GM21515 (cell line): ENCODE data around the gene NKD1.
A peak's percentile ranks its signal among the peaks of the same experiment; 100 is the strongest.

ENCODE experiments used
- ATAC-seq: cut with Tn5 transposase; IDR thresholded peaks from one replicate; pipeline ENCODE4 v1.9.1; 2021; ENCODE audit not compliant: unreplicated experiment

Gene NKD1

GRCh38 chr16:50670476-50670875 is 122.3 kb downstream of the NKD1 start:
- ATAC-seq: no peak

DNA sequence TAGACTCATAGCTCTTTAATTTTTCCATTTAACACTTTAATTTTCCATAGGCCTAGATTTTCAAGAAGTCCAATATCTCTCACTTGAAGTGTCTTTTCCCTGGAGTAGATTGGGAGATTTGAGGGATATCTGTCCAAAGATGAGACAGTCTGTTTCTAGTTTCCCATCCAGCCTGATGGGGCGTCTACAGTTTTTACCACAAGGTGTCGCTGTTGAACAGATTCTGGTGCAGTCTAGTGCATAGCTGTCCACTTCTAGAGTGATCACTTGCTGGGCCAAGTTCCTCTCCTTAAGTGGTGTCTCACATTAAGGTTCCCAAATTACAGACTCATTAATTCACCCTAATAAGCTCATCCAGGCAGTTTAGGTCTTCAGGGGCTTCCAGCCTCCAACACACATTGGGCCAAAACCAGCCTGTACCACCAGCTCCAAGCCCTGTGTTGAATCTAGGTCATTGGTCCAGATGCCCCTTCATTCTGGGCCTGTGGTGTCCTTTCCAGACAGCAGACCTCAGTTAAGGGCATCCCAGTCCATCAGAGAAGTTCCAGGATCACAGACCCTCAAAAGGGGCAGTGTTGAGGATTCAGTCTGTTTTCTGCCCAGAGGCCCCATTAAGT is 123.6 kb downstream of the NKD1 start:
- ATAC-seq: no peak

GRCh38 chr16:50673496-50674275 is 125.5 kb downstream of the NKD1 start:
- ATAC-seq: no peak

DNA sequence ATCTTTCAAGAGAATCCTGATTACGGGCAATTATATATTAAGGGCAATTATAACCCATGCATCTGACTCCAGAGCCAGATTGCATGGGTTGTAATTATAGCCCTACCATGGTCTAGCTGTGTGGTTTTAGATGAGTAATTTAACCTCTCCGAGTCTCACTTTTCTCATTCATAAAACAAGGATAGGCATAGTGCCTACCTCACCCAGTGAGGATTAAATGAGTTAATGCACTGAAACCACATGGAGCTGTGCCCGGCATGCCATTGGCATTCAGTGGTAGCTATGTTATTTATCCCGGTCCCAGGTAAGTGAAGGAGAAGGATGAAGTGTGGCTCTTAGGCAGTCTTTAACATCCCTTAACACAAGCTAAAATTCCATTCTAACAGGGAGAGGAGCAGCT is 126.6 kb downstream of the NKD1 start:
- no peak for ATAC-seq

DNA sequence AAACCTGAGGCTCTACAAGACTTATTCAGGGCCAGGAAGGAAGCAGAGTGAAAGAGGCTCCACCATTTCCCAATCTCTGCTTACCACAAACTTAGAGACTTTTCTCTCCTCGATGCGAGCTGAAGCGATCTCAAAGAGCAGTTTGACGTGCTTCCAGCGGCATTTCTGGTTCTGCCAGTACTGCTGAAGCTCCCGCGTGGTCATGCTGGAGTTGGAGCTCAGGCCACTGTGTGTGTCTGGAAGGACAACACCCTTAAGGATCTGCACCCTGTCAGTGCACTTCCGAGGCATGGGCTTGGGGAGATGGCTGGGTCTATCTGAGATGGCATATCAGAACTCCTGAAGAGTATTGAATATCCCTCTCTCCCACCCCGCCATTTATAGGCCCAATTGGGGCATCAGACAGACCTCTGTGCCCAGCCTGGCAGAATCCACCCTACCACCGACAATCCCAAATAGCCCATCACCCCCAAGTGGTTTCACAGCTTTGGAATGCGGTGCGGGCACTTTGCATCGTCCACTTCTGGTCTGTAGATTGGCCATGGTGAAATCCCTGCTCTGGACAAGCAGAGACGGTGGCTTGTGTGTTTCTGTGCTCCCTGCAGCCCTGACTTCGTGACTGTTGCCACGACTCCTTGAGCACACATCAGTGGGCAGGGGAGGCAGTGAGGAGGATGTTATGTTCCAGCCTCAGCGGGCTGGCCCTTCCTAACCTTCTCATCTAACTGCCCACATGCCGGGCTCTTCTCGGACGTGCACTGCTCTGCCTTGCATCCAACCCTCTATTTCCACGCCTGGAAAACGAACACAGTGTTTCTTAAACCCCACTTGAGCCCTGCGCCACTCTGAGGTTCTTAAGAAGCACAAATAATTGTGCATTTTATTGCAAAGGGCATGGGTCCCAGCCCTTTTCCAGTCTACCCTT is 127.8 kb downstream of the NKD1 start:
- ATAC-seq: no peak

- ATAC-seq: no peak
Measured at GRCh38 chr16:50676684-50677225, 128.6 kb downstream of the NKD1 start.

GRCh38 chr16:50677351-50677750 is 129.2 kb downstream of the NKD1 start:
- no peak for ATAC-seq

DNA sequence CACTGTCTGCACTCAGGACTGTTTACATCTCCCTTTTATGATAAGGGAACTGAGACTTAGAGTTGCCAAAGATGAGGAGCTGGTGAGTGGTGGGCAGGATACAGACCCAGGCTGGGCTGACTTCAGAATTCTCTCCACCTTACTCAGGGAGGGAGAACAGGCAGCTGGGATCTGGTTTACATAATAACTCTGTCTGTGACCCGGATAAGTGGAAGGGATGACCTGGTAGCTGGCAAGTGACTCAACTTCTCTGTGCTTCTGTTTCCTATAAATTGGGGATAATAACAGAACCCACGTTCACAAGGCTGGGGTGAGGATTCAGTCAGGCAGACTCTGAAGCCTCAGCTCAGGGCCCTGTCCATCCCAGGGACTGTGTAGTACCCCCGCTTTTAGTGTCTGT is 130.3 kb downstream of the NKD1 start:
- no peak for ATAC-seq

- no peak for ATAC-seq
Measured at GRCh38 chr16:50679266-50679665, 131.1 kb downstream of the NKD1 start.

GRCh38 chr16:50679676-50680555 is 131.7 kb downstream of the NKD1 start:
- no peak for ATAC-seq

GRCh38 chr16:50680556-50680893 is 132.3 kb downstream of the NKD1 start:
- no peak for ATAC-seq

DNA sequence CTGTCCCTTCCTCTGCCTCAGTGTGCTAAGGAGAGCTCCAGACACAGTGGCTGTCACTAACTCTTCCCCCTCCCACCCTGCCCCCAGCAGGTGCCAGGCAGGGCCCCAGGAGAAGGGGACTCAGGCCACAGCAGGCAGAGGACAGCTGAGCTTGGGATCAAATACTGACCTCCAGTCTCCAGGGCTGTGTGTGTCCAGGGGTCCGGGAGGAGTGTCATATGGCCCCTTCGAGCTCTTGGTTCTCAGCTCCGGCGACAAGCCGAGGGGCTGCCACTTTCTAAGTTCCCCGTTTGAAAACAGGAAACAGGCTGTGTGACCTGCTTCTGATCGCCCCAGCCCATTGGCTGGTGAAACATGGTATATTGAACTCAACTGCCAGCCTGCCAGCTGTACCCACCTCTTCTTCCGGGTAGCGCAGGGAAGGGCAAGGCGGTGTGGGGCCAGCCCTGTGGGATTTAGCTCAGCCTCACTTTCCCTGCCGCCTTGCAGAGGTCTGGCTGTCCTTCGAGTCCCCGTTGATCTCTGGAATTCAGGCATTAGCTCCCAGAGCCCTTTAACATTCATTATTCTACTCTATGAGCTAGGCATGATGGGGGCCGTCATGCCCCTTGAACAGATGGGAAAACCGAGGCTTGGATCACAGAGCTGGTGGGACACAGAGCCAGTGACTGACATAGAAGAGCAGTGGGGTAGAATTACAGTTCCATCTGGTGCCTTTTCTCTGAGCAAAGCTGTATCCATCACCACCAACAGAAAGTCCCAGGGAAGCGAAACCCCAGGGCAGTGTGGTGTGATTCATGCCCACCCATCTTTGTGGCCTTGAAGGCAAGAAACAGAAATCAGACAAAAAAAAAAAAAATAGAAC is 133.1 kb downstream of the NKD1 start, which contains the start of gene SNX20:
TSS of gene SNX20 (minus strand) at position 292 of the 865 bp plus-strand sequence. CDS start 3,786 bp downstream, outside the sequence.
- peak; percentile 41 for ATAC-seq

- ATAC-seq: peak; percentile 61
Measured at GRCh38 chr16:50683689-50684374, 135.6 kb downstream of the NKD1 start.

DNA sequence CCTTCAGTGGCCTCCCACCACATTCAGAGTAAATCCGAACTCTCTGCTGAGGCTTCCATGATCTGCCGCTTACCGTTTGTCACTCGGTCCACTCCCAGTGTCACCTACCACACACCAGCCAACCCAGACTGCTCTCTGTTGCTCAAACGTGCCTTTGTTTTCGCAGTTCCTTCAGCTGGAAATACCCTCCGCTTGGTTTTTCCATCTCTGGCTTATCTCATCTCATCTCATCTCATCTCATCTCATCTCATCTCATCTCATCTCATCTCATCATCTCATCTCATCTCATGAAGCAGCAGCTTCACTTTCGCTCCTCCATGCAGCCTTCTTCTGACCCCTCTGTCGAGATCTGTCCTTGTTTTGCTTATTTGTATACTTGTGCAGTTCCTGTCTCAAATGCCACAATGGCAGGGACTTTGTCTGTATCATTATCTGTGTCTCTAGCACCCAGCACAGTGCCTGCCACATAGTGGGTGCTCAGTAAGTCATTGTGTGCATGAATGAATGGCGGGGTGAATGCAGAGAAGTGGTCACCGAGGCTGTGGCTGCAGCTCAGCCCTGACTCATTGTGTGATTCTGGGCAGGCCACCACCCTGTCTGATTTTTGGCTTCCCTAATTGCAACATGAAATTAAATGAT is 136.7 kb downstream of the NKD1 start:
- ATAC-seq: no peak

- ATAC-seq: no peak
Measured at GRCh38 chr16:50685462-50686063, 137.4 kb downstream of the NKD1 start.

DNA sequence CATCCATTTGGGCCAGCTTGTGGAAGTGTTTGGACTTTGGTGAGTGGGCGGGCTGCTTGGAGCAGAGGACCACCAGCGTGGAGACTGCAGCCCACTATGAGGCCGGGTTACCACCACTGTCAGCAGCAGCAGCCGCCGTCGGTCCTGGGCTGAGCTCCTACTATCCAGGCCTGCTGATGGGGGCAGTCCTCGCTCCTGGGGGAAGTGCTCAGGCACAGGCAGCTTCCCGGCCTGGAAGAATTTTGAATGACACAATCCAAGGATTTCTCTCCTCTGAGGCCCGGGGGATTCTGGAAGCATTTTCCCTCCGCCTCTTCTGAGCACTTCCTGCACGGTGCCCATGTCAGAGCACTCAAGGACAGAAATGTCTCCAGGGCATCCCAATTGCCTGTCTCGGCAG is 139.9 kb downstream of the NKD1 start:
- ATAC-seq: no peak

- no peak for ATAC-seq
Measured at GRCh38 chr16:50688867-50689266, 140.7 kb downstream of the NKD1 start.

DNA sequence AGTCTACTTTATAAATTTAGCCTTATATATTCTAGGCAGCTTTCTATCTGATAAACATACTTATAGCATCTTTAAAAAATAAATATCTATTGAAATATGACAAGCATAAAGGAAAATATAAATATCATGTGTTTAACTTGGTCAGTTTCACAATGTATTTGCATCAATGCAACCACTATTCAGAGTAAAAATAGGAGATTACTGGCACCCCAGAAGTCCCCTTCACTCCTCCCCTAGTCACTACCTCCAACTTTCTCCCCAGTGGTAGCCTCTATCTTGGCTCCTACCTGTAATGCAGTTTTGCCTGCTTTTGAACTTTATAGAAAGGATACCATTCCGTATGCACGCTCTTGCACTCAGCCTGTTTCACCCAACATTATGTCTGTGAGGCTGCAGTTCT is 142.0 kb downstream of the NKD1 start:
- ATAC-seq: no peak
